WTC11 (cell line): ENCODE data around the gene SH3TC1. TPM values are rescaled to one million over a fixed set of nuclear protein-coding genes. Genes with fewer than 3 reads are reported as not detected.

ENCODE experiments used
- ATAC-seq: fragments of 200-7000 bp; cut with Tn5 transposase; 2 replicates; pipeline ENCODE4 v1.10.0; 2021; ENCODE audit warnings: mild to moderate bottlenecking, moderate library complexity
- CTCF ChIA-PET: fragments of 300-600 bp; sonication (Branson Sonifier 250); formaldehyde crosslinking; loops from one replicate; lab custom pipeline; 2021; ENCODE audit warnings: antibody characterized with exemption; lab: Charles Lee
- POLR2A ChIA-PET: fragments of 350-600 bp; sonication (Branson Sonifier 250); formaldehyde crosslinking; loops from one replicate; lab custom pipeline; 2021; ENCODE audit warnings: antibody characterized with exemption; lab: Charles Lee
- DNase-seq: peaks from one replicate; pipeline ENCODE4 v3.0.0; 2021; ENCODE audit warnings: low spot score
- H3K27ac Mint-ChIP-seq: 2 replicates; pipeline ENCODE4 v1.8.0; 2021; ENCODE audit warnings: mixed read lengths
- H3K27me3 Mint-ChIP-seq: 2 replicates; pipeline ENCODE4 v1.8.0; 2021; ENCODE audit warnings: low read depth, mild to moderate bottlenecking, moderate library complexity, mixed read lengths
- H3K36me3 Mint-ChIP-seq: 2 replicates; pipeline ENCODE4 v1.8.0; 2021; ENCODE audit warnings: mixed read lengths
- H3K4me1 Mint-ChIP-seq: 2 replicates; pipeline ENCODE4 v1.8.0; 2022; ENCODE audit warnings: mixed read lengths
- H3K4me3 Mint-ChIP-seq: 2 replicates; pipeline ENCODE4 v1.8.0; 2021; ENCODE audit warnings: mild to moderate bottlenecking, moderate library complexity, mixed read lengths
- H3K9me3 Mint-ChIP-seq: 2 replicates; pipeline ENCODE4 v1.8.0; 2021; ENCODE audit warnings: mixed read lengths
- ATF3 ChIP-seq: sonication (generic); formaldehyde crosslinking; conservative IDR thresholded peaks from 2 replicates; pipeline ENCODE4 v1.8.1; 2022; ENCODE audit warnings: mild to moderate bottlenecking, missing genetic modification reagents
- CBFB ChIP-seq: sonication (generic); formaldehyde crosslinking; IDR thresholded peaks from 2 replicates; pipeline ENCODE4 v1.8.1; 2022; ENCODE audit warnings: mild to moderate bottlenecking, low read depth, missing genetic modification reagents
- GABPB1 ChIP-seq: sonication (generic); formaldehyde crosslinking; IDR thresholded peaks from 2 replicates; pipeline ENCODE4 v1.8.1; 2023; ENCODE audit warnings: mild to moderate bottlenecking, missing genetic modification reagents
- NR1H2 ChIP-seq: sonication (generic); formaldehyde crosslinking; IDR thresholded peaks from 2 replicates; pipeline ENCODE4 v1.9.0; 2021; ENCODE audit warnings: mild to moderate bottlenecking, moderate library complexity, missing genetic modification reagents
- NR2C2 ChIP-seq: sonication (generic); formaldehyde crosslinking; IDR thresholded peaks from 2 replicates; pipeline ENCODE4 v1.8.0; 2022; ENCODE audit warnings: mild to moderate bottlenecking, missing genetic modification reagents
- OVOL2 ChIP-seq: fragments of 250-450 bp; sonication (Bioruptor Pico); IDR thresholded peaks from 2 replicates; pipeline ENCODE4 v1.9.0; 2021; ENCODE audit warnings: mild to moderate bottlenecking, borderline replicate concordance
- PRDM15 ChIP-seq: sonication (generic); formaldehyde crosslinking; IDR thresholded peaks from 2 replicates; pipeline ENCODE4 v1.8.0; 2022; ENCODE audit warnings: missing genetic modification reagents
- PRRX2 ChIP-seq: fragments of 250-450 bp; sonication (Bioruptor Pico); IDR thresholded peaks from 2 replicates; pipeline ENCODE4 v1.8.0; 2021; ENCODE audit warnings: mild to moderate bottlenecking
- ZNF263 ChIP-seq: sonication (generic); formaldehyde crosslinking; IDR thresholded peaks from 2 replicates; pipeline ENCODE4 v1.8.1; 2022; ENCODE audit warnings: low read depth, mild to moderate bottlenecking, moderate library complexity, missing genetic modification reagents
- ZNF396 ChIP-seq: fragments of 250-450 bp; sonication (Bioruptor Pico); IDR thresholded peaks from 2 replicates; pipeline ENCODE4 v1.8.0; 2021; ENCODE audit warnings: mild to moderate bottlenecking, moderate library complexity, borderline replicate concordance
- ZNF416 ChIP-seq: fragments of 250-450 bp; sonication (Bioruptor Pico); IDR thresholded peaks from 2 replicates; pipeline ENCODE4 v1.9.0; 2021; ENCODE audit warnings: mild to moderate bottlenecking, inconsistent platforms
- total RNA-seq: library from RNA; stranded (reverse); gene quantifications from 3 replicates; pipeline ENCODE4 v1.2.3, GENCODE V29; 2021
- TF ChIP-seq, protein P1 (sequence below): sonication (generic); formaldehyde crosslinking; IDR thresholded peaks from 2 replicates; pipeline ENCODE4 v1.8.1; 2022; ENCODE audit warnings: low read depth, mild to moderate bottlenecking, moderate library complexity, missing genetic modification reagents, borderline replicate concordance
- TF ChIP-seq, protein P2 (sequence below): fragments of 250-450 bp; sonication (Bioruptor Pico); IDR thresholded peaks from 2 replicates; pipeline ENCODE4 v1.8.0; 2021; ENCODE audit warnings: mild to moderate bottlenecking
- TF ChIP-seq, protein P3 (sequence below): sonication (generic); formaldehyde crosslinking; IDR thresholded peaks from 2 replicates; pipeline ENCODE4 v1.8.1; 2022; ENCODE audit warnings: low read depth, missing genetic modification reagents, borderline replicate concordance

SH3TC1 gene
- total RNA-seq, 1 experiment from 2014 or later = 0.42 TPM

DNA sequence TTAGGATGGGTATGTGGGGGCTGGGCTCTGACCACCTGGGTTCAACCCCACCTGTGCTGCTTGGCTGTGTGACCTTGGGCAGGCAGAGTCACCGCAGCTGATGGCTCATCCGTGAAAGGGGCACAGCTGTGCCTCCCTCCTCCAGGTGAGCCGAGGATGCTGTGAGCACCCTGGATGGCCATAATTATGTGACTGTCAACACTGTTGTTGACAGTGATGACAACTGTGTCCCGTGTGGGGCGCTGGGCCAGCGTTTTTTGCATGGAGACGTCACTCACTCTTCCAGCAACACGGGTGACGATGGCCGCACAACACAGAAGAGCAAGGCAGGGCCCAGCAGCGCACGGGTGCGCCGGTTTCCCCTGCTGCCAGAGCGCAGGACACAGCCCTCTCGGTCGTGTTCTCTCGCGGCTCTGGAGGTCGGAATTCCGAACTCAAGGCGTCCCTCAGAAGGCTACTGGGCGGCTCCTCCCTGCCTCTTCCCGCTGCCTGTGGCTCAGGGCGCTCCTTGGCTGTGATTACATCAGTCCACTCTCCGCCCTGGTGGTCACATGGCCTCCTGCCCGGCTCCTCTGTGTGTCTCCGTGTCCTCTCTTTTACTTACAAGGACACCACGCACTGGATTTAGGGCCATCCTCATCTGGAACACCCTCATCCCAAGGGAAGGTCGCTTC lies 1.3 kb downstream of the SH3TC1 start:
- H3K9me3 Mint-ChIP-seq = no peaks in the 10 kb centered on the region
- ChIA-PET POLR2A (no interaction called here), CTCF (interaction anchor here (0.6 to 4.7 kb wide), 3 partner anchors 10 to 24 kb away, joined by 3 to 22 read pairs (median 6); no protein-coding TSS in a partner anchor)
- no peaks in the 10 kb centered on the region for H3K4me1 Mint-ChIP-seq
- H3K4me3 Mint-ChIP-seq = no peak overlapping the region
- H3K27me3 Mint-ChIP-seq = no peaks in the 10 kb centered on the region
- H3K27ac Mint-ChIP-seq = no peak overlapping the region
- no peaks in the 10 kb centered on the region for H3K36me3 Mint-ChIP-seq
- TF ChIP-seq GABPB1 (CRISPR knock-in tag) (peak; percentile 95), ZNF263 (no peak)
- DNase-seq (no peak), ATAC-seq (no peak)

- Mint-ChIP-seq H3K27me3 (no peaks in the 10 kb centered on the region), H3K4me1 (no peaks in the 10 kb centered on the region), H3K36me3 (no peaks in the 10 kb centered on the region), H3K9me3 (no peaks in the 10 kb centered on the region), H3K4me3 (no peak overlapping the region), H3K27ac (no peak overlapping the region)
- ATAC-seq = no peak
- ChIA-PET CTCF (interaction anchor here (3.6 kb wide), 1 partner anchor 25 kb away, joined by 17 read pairs; no protein-coding TSS in a partner anchor), POLR2A (no interaction called here)
- TF ChIP-seq PRDM15 (no peak), NR1H2 (no peak), ZNF396 (no peak), PRRX2 (CRISPR knock-in tag) (no peak), CBFB (no peak), ZNF416 (no peak), OVOL2 (no peak), ATF3 (no peak), NR2C2 (CRISPR knock-in tag) (no peak)
- TF ChIP-seq, protein P1, sequence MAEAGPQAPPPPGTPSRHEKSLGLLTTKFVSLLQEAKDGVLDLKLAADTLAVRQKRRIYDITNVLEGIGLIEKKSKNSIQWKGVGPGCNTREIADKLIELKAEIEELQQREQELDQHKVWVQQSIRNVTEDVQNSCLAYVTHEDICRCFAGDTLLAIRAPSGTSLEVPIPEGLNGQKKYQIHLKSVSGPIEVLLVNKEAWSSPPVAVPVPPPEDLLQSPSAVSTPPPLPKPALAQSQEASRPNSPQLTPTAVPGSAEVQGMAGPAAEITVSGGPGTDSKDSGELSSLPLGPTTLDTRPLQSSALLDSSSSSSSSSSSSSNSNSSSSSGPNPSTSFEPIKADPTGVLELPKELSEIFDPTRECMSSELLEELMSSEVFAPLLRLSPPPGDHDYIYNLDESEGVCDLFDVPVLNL = no peak
- TF ChIP-seq, protein P2, sequence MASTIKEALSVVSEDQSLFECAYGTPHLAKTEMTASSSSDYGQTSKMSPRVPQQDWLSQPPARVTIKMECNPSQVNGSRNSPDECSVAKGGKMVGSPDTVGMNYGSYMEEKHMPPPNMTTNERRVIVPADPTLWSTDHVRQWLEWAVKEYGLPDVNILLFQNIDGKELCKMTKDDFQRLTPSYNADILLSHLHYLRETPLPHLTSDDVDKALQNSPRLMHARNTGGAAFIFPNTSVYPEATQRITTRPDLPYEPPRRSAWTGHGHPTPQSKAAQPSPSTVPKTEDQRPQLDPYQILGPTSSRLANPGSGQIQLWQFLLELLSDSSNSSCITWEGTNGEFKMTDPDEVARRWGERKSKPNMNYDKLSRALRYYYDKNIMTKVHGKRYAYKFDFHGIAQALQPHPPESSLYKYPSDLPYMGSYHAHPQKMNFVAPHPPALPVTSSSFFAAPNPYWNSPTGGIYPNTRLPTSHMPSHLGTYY = no peak
- TF ChIP-seq, protein P3, sequence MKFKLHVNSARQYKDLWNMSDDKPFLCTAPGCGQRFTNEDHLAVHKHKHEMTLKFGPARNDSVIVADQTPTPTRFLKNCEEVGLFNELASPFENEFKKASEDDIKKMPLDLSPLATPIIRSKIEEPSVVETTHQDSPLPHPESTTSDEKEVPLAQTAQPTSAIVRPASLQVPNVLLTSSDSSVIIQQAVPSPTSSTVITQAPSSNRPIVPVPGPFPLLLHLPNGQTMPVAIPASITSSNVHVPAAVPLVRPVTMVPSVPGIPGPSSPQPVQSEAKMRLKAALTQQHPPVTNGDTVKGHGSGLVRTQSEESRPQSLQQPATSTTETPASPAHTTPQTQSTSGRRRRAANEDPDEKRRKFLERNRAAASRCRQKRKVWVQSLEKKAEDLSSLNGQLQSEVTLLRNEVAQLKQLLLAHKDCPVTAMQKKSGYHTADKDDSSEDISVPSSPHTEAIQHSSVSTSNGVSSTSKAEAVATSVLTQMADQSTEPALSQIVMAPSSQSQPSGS (CRISPR knock-in tag) = no peak
- DNase-seq = no peak
Measured at GRCh38 chr4:8201321-8201781, 2.3 kb downstream of the SH3TC1 start.
